ENCODE data around the gene TULP3. TPM values are rescaled to one million over a fixed set of nuclear protein-coding genes. Genes with fewer than 3 reads are reported as not detected.
A peak's percentile ranks its signal among the peaks of the same experiment; 100 is the strongest.

The TULP3 gene
- total and polyA plus RNA-seq, 10 of the 15 experiments (the other 5 are each of a cell fraction or from before 2014, with no cell fraction given) = 3.1 to 10.4 (median 8.1) TPM

DNA sequence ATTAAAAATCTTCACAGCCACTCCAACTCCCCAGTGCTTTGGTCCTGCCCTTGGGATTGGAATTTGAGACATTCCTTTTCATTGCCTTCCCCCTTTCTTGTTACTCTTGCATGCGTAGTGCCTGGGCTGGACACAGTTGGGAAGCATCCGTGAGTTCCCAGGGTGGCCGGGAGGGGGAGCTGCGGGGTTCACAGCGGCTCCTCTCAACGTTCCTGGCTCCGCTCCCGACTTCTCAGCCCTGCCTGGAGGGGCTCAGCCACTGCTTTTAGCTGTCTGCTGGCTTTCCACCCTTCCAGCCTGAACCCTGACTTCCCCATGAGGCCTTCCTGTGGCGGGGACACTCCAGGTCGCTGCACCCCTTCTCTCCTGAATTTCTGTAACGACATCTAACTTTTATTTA, 37.1 kb upstream of the TULP3 start:
- in situ Hi-C loops (cut with MboI) = no loop called here
- DNase-seq (ENCODE audit: low read depth, low spot score) (no peak), ATAC-seq (peak; percentile 90), FAIRE-seq (no peak)
- Histone ChIP-seq H3K4me2 (ENCODE audit: control insufficient read depth, insufficient read depth) (no peak overlapping the region), H3K9me3 (replicated peaks; ENCODE audit: control insufficient read depth, insufficient read depth, low read length) (no peaks in the 10 kb centered on the region), H3K79me2 (ENCODE audit: control insufficient read depth, insufficient read depth, low read length) (no peaks in the 10 kb centered on the region), H3K36me3 (ENCODE audit: control insufficient read depth in 2 of 2, insufficient read depth in 2 of 2, low read length in 1 of 2) (peaks cover 2 to 6% of the 10 kb centered on the region in 2 experiments; a peak in 3 of 4 replicates), H3K9ac (ENCODE audit: control insufficient read depth, insufficient read depth, low read length) (no peak overlapping the region), H3K27ac (ENCODE audit: control insufficient read depth, insufficient read depth) (no peak overlapping the region), H3K4me3 (no peak overlapping the region), H4K20me1 (ENCODE audit: control insufficient read depth, insufficient read depth) (no peaks in the 10 kb centered on the region), H3K4me1 (ENCODE audit: control insufficient read depth, insufficient read depth, low read length) (no peaks in the 10 kb centered on the region), H2AFZ (ENCODE audit: control insufficient read depth, low read depth, low read length) (no peak overlapping the region), H3K27me3 (replicated peaks in 1 of 2; ENCODE audit: control insufficient read depth in 2 of 2, insufficient read depth in 2 of 2, low read length in 1 of 2) (no peaks in the 10 kb centered on the region)
- WGBS (ENCODE audit: insufficient coverage, insufficient replicate concordance, low lambda C conversion rate, missing lambda C conversion rate) = 47% methylated on average over 11 of the region's 11 CpGs
- intact Hi-C loops (cut with micrococcal nuclease; ENCODE audit: unreplicated experiment) = loop anchor here (1.0 kb wide), 1 partner anchor 91 kb away; no protein-coding TSS in a partner anchor
- ChIA-PET RAD21 (ENCODE audit: unreplicated experiment) (interaction anchor here (1.5 kb wide), 1 partner anchor 188 kb away, joined by 6 read pairs; no protein-coding TSS in a partner anchor), POLR2A (no interaction called here), CTCF (interaction anchor here (1.0 to 3.0 kb wide), 7 partner anchors 16 to 184 kb away, joined by 3 to 24 read pairs (median 5); no protein-coding TSS in a partner anchor), SMC1A (ENCODE audit: uncharacterized antibody, unreplicated experiment) (interaction anchor here (1.3 kb wide), 1 partner anchor 91 kb away, joined by 6 read pairs; no protein-coding TSS in a partner anchor)
- BruUV-seq (replicated peaks) = no TSS peak
- TF ChIP-seq, protein P1, sequence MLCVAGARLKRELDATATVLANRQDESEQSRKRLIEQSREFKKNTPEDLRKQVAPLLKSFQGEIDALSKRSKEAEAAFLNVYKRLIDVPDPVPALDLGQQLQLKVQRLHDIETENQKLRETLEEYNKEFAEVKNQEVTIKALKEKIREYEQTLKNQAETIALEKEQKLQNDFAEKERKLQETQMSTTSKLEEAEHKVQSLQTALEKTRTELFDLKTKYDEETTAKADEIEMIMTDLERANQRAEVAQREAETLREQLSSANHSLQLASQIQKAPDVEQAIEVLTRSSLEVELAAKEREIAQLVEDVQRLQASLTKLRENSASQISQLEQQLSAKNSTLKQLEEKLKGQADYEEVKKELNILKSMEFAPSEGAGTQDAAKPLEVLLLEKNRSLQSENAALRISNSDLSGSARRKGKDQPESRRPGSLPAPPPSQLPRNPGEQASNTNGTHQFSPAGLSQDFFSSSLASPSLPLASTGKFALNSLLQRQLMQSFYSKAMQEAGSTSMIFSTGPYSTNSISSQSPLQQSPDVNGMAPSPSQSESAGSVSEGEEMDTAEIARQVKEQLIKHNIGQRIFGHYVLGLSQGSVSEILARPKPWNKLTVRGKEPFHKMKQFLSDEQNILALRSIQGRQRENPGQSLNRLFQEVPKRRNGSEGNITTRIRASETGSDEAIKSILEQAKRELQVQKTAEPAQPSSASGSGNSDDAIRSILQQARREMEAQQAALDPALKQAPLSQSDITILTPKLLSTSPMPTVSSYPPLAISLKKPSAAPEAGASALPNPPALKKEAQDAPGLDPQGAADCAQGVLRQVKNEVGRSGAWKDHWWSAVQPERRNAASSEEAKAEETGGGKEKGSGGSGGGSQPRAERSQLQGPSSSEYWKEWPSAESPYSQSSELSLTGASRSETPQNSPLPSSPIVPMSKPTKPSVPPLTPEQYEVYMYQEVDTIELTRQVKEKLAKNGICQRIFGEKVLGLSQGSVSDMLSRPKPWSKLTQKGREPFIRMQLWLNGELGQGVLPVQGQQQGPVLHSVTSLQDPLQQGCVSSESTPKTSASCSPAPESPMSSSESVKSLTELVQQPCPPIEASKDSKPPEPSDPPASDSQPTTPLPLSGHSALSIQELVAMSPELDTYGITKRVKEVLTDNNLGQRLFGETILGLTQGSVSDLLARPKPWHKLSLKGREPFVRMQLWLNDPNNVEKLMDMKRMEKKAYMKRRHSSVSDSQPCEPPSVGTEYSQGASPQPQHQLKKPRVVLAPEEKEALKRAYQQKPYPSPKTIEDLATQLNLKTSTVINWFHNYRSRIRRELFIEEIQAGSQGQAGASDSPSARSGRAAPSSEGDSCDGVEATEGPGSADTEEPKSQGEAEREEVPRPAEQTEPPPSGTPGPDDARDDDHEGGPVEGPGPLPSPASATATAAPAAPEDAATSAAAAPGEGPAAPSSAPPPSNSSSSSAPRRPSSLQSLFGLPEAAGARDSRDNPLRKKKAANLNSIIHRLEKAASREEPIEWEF (IDR thresholded peaks at IDR 0.05; ENCODE audit: insufficient replicate concordance, low read depth, low read length) = no peak
- peak; percentile 43 for TF ChIP-seq RAD21 (IDR thresholded peaks at IDR 0.05; ENCODE audit: insufficient read depth, low read depth, low read length)
- TF ChIP-seq, protein P2, sequence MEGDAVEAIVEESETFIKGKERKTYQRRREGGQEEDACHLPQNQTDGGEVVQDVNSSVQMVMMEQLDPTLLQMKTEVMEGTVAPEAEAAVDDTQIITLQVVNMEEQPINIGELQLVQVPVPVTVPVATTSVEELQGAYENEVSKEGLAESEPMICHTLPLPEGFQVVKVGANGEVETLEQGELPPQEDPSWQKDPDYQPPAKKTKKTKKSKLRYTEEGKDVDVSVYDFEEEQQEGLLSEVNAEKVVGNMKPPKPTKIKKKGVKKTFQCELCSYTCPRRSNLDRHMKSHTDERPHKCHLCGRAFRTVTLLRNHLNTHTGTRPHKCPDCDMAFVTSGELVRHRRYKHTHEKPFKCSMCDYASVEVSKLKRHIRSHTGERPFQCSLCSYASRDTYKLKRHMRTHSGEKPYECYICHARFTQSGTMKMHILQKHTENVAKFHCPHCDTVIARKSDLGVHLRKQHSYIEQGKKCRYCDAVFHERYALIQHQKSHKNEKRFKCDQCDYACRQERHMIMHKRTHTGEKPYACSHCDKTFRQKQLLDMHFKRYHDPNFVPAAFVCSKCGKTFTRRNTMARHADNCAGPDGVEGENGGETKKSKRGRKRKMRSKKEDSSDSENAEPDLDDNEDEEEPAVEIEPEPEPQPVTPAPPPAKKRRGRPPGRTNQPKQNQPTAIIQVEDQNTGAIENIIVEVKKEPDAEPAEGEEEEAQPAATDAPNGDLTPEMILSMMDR (IDR thresholded peaks at IDR 0.05 in 2 of 3, conservative IDR thresholded peaks at IDR 0.05 in 1 of 3; ENCODE audit: control insufficient read depth in 2 of 3, extremely low read depth in 1 of 3, insufficient read depth in 1 of 3, low read depth in 3 of 3, low read length in 3 of 3) = peak; percentile 54 to 85 (median 68)
- peak; percentile 61 for TF ChIP-seq SMC3 (IDR thresholded peaks at IDR 0.05; ENCODE audit: borderline replicate concordance, low read length)
